ENCODE measurements around the gene ARHGAP24.

DNA sequence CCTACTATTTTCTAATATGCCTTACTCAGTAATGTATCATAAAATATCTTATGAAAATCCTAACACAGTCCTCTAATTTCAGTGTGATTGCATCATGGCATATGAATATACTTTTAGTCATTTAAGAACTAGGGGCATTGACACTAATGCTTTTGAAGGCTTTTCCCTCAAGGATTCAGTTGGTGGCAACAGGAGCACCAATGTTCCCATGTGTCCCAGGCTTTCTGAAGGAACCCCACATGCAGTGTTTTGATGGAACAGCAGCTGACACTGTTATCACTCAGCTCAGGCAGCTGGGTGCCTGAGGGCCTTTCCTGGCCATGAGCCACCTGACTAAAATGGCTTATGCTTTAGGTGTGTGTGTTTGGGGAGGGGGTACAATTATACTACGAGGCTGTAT, 348.3 kb downstream of the ARHGAP24 start:
- TF ChIP-seq POLR2AphosphoS5 (IDR thresholded peaks at IDR 0.05): no peak
- TF ChIP-seq, protein P1, sequence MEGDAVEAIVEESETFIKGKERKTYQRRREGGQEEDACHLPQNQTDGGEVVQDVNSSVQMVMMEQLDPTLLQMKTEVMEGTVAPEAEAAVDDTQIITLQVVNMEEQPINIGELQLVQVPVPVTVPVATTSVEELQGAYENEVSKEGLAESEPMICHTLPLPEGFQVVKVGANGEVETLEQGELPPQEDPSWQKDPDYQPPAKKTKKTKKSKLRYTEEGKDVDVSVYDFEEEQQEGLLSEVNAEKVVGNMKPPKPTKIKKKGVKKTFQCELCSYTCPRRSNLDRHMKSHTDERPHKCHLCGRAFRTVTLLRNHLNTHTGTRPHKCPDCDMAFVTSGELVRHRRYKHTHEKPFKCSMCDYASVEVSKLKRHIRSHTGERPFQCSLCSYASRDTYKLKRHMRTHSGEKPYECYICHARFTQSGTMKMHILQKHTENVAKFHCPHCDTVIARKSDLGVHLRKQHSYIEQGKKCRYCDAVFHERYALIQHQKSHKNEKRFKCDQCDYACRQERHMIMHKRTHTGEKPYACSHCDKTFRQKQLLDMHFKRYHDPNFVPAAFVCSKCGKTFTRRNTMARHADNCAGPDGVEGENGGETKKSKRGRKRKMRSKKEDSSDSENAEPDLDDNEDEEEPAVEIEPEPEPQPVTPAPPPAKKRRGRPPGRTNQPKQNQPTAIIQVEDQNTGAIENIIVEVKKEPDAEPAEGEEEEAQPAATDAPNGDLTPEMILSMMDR (IDR thresholded peaks at IDR 0.05): no peak
- no peak for TF ChIP-seq POLR2A (IDR thresholded peaks at IDR 0.05)

Measured in breast epithelium (tissue), 3 donors.